Transverse colon (tissue), 4 donors: Measurements from ENCODE around the gene SPA17.

Experiments
- CTCF ChIP-seq, 5 experiments: fragments of 200-600 bp in 3 of 5; fragments of 450-650 bp in 2 of 5; sonication (generic) in 3 of 5; IDR thresholded peaks; 1 replicate in 2 of 5; 2 replicates in 3 of 5; pipeline ENCODE4 v1.5.1; 2016 to 2017; ENCODE audit warnings: antibody characterized with exemption in 5 of 5, inconsistent platforms in 3 of 5, mild to moderate bottlenecking in 2 of 5, moderate library complexity in 1 of 5
- EP300 ChIP-seq: sonication (generic); formaldehyde crosslinking; IDR thresholded peaks from one replicate; pipeline ENCODE4 v1.6.1; 2017; ENCODE audit warnings: antibody characterized with exemption, low read depth
- POLR2A ChIP-seq: fragments of 450-650 bp; IDR thresholded peaks from one replicate; pipeline ENCODE4 v1.6.1; 2016; ENCODE audit warnings: antibody characterized with exemption, mild to moderate bottlenecking, moderate library complexity
- POLR2AphosphoS5 ChIP-seq, 3 donors: sonication (generic); formaldehyde crosslinking; IDR thresholded peaks; one replicate each; pipeline ENCODE4 v1.6.1; 2016; ENCODE audit warnings: antibody characterized with exemption in 3 of 3

- TF ChIP-seq CTCF (IDR thresholded peaks at IDR 0.05) (no peak), POLR2A (no peak), POLR2AphosphoS5 (IDR thresholded peaks at IDR 0.05) (no peak), EP300 (no peak)
Measured at GRCh38 chr11:124743050-124743449, 69.3 kb downstream of the SPA17 start.
